ENCODE measurements around the gene RAB35. TPM values are rescaled to one million over a fixed set of nuclear protein-coding genes. Genes with fewer than 3 reads are reported as not detected.

Gene RAB35
- total RNA-seq, 1 experiment from 2014 or later, result 62.0 TPM

- Histone ChIP-seq H3K27me3 (ENCODE audit: control insufficient read depth, insufficient read depth, low read length) (no peaks in the 10 kb centered on the region), H3K4me1 (ENCODE audit: control insufficient read depth, insufficient read depth, low read length) (no peaks in the 10 kb centered on the region), H3K4me3 (ENCODE audit: low read depth in 2 of 2, low read length in 2 of 2) (no peak overlapping the region), H3K27ac (ENCODE audit: low read length) (no peak overlapping the region), H3K9me3 (ENCODE audit: control insufficient read depth, insufficient read depth, low read depth, low read length) (no peaks in the 10 kb centered on the region), H3K36me3 (ENCODE audit: control insufficient read depth, insufficient read depth, low read length) (peaks cover 28% of the 10 kb centered on the region)
- ChIA-PET CTCF (interaction anchor here (0.6 kb wide), 1 partner anchor 158 kb away, joined by 3 read pairs; the partner anchor contains the start of gene SIRT4), POLR2A (no interaction called here)
- TF ChIP-seq POLR2AphosphoS5 (IDR thresholded peaks at IDR 0.05; ENCODE audit: low read depth, low read length) (no peak), TCF7L2 (IDR thresholded peaks at IDR 0.05; ENCODE audit: low read depth, low read length) (no peak), REST (IDR thresholded peaks at IDR 0.05; ENCODE audit: insufficient read depth in 1 of 2, low read depth in 2 of 2, low read length in 1 of 2) (no peak), SIN3A (IDR thresholded peaks at IDR 0.05; ENCODE audit: borderline replicate concordance, insufficient read depth, low read depth, low read length) (no peak)
- BruUV-seq (replicated peaks), result no TSS peak
- in situ Hi-C loops (cut with HindIII; ENCODE audit: low pct_unique_long_range_greater_than_20kb, low sequenced_read_pairs) (no loop called here), intact Hi-C loops (cut with micrococcal nuclease; ENCODE audit: unreplicated experiment) (no loop called here)
- no peak for DNase-seq (ENCODE audit: low read depth, low spot score)
- ATAC-seq, result no peak
These were observed 27.7 kb upstream of the RAB35 start for GRCh38 chr12:120144215-120144614.

- ChIA-PET CTCF (no interaction called here), POLR2A (no interaction called here)
- H3K27ac ChIP-seq (ENCODE audit: low read length), result no peak overlapping the region
These were observed 25.8 kb upstream of the RAB35 start for GRCh38 chr12:120142231-120142877.

More at GRCh38 chr12:120142231-120142877, 25.8 kb upstream of the RAB35 start:
- Histone ChIP-seq H3K4me1 (ENCODE audit: control insufficient read depth, insufficient read depth, low read length) (no peaks in the 10 kb centered on the region), H3K27me3 (ENCODE audit: control insufficient read depth, insufficient read depth, low read length) (no peaks in the 10 kb centered on the region), H3K36me3 (ENCODE audit: control insufficient read depth, insufficient read depth, low read length) (peaks cover 31% of the 10 kb centered on the region), H3K9me3 (ENCODE audit: control insufficient read depth, insufficient read depth, low read depth, low read length) (no peaks in the 10 kb centered on the region), H3K4me3 (ENCODE audit: low read depth in 2 of 2, low read length in 2 of 2) (no peak overlapping the region)
- intact Hi-C loops (cut with micrococcal nuclease; ENCODE audit: unreplicated experiment) (no loop called here), in situ Hi-C loops (cut with HindIII; ENCODE audit: low pct_unique_long_range_greater_than_20kb, low sequenced_read_pairs) (no loop called here)
- ATAC-seq (peak; percentile 62), DNase-seq (ENCODE audit: low read depth, low spot score) (no peak)
- TF ChIP-seq SIN3A (IDR thresholded peaks at IDR 0.05; ENCODE audit: borderline replicate concordance, insufficient read depth, low read depth, low read length) (no peak), POLR2AphosphoS5 (IDR thresholded peaks at IDR 0.05; ENCODE audit: low read depth, low read length) (no peak), CTCF (IDR thresholded peaks at IDR 0.05) (no peak), TCF7L2 (IDR thresholded peaks at IDR 0.05; ENCODE audit: low read depth, low read length) (no peak), REST (IDR thresholded peaks at IDR 0.05; ENCODE audit: insufficient read depth in 1 of 2, low read depth in 2 of 2, low read length in 1 of 2) (no peak)
- BruUV-seq (replicated peaks), result no TSS peak

Data from Panc1 (cell line).